Fibroblast of skin of back (primary cell): ENCODE data around the gene ANKRD9.

ENCODE experiments used
- DNase-seq: peaks from one replicate; pipeline ENCODE4 v3.0.0-alpha.2; 2013

Gene ANKRD9

GRCh38 chr14:102471921-102472790 lies 37.4 kb downstream of the ANKRD9 start:
- DNase-seq: no peak

GRCh38 chr14:102469261-102469660 lies 40.3 kb downstream of the ANKRD9 start:
- DNase-seq: no peak

GRCh38 chr14:102464846-102465341 lies 44.7 kb downstream of the ANKRD9 start:
- DNase-seq: no peak

- no peak for DNase-seq
These were observed 45.6 kb downstream of the ANKRD9 start for GRCh38 chr14:102464006-102464405.

- DNase-seq: peak; percentile 24
These were observed 47.2 kb downstream of the ANKRD9 start for GRCh38 chr14:102462391-102462790.

- DNase-seq: no peak
These were observed 47.9 kb downstream of the ANKRD9 start for GRCh38 chr14:102461490-102462338.

GRCh38 chr14:102457509-102457908 lies 52.1 kb downstream of the ANKRD9 start:
- DNase-seq: no peak

GRCh38 chr14:102454711-102455110 lies 54.9 kb downstream of the ANKRD9 start:
- no peak for DNase-seq

GRCh38 chr14:102452302-102452701 lies 57.3 kb downstream of the ANKRD9 start:
- no peak for DNase-seq
